DMS153 treated with DMSO at 0.1 percent for 48 hours (cell line): ENCODE results near the gene PPP1R3A.
"Not testable (repeated sequence)": the region's sequence is repeated elsewhere in the genome, so short reads cannot be mapped to it uniquely, and the experiment has no call there.

Experiments used
- DNase-seq: peaks from one replicate; lab custom pipeline; 2025; ENCODE audit not compliant: unreplicated experiment; lab: John Stamatoyannopoulos, UW

The PPP1R3A gene

GRCh38 chr7:113918946-113919345 is at the start of gene PPP1R3A:
Gene PPP1R3A (minus strand): TSS chr7:113919009. CDS start chr7:113918996, 13 bp downstream.
- no peak for DNase-seq

GRCh38 chr7:113963356-113963755 is 44.5 kb upstream of the PPP1R3A start:
- no peak for DNase-seq

- DNase-seq: no peak
These were observed 41.1 kb upstream of the PPP1R3A start for GRCh38 chr7:113959910-113960309.

- no peak for DNase-seq
These were observed 36.3 kb upstream of the PPP1R3A start for GRCh38 chr7:113955157-113955556.

GRCh38 chr7:113953553-113953952 is 34.7 kb upstream of the PPP1R3A start:
- DNase-seq: no peak

- DNase-seq: no peak
These were observed 26.5 kb upstream of the PPP1R3A start for GRCh38 chr7:113945018-113945938.

- no peak for DNase-seq
These were observed 18.2 kb upstream of the PPP1R3A start for GRCh38 chr7:113936982-113937381.

GRCh38 chr7:113936535-113936934 is 17.7 kb upstream of the PPP1R3A start:
- DNase-seq: no peak

- not testable (repeated sequence) for DNase-seq
These were observed 10.6 kb upstream of the PPP1R3A start for GRCh38 chr7:113929389-113929788.

- no peak for DNase-seq
These were observed 9.3 kb upstream of the PPP1R3A start for GRCh38 chr7:113928112-113928511.

GRCh38 chr7:113922049-113922448 is 3.2 kb upstream of the PPP1R3A start:
- DNase-seq: no peak

GRCh38 chr7:113921363-113921762 is 2.6 kb upstream of the PPP1R3A start:
- DNase-seq: no peak

GRCh38 chr7:113917840-113918239 is 969 bp downstream of the PPP1R3A start:
- DNase-seq: no peak

- no peak for DNase-seq
These were observed 2.9 kb downstream of the PPP1R3A start for GRCh38 chr7:113915956-113916355.

GRCh38 chr7:113912876-113913275 is 5.9 kb downstream of the PPP1R3A start:
- DNase-seq: no peak

- no peak for DNase-seq
These were observed 11.2 kb downstream of the PPP1R3A start for GRCh38 chr7:113907617-113908016.

- no peak for DNase-seq
These were observed 14.3 kb downstream of the PPP1R3A start for GRCh38 chr7:113904521-113904920.

- no peak for DNase-seq
These were observed 26.0 kb downstream of the PPP1R3A start for GRCh38 chr7:113892818-113893217.

GRCh38 chr7:113891828-113892227 is 27.0 kb downstream of the PPP1R3A start:
- DNase-seq: no peak

GRCh38 chr7:113891031-113891350 is 27.8 kb downstream of the PPP1R3A start:
- no peak for DNase-seq

GRCh38 chr7:113890331-113891030 is 28.3 kb downstream of the PPP1R3A start:
- DNase-seq: no peak

- DNase-seq: no peak
These were observed 35.7 kb downstream of the PPP1R3A start for GRCh38 chr7:113883096-113883495.
